HG02642 (cell line): ENCODE measurements around the gene SFXN3.

Source experiments
- ATAC-seq: cut with Tn5 transposase; IDR thresholded peaks from one replicate; pipeline ENCODE4 v1.9.1; 2021; ENCODE audit warnings: mild to moderate bottlenecking; ENCODE audit not compliant: unreplicated experiment, poor library complexity

Gene SFXN3

DNA sequence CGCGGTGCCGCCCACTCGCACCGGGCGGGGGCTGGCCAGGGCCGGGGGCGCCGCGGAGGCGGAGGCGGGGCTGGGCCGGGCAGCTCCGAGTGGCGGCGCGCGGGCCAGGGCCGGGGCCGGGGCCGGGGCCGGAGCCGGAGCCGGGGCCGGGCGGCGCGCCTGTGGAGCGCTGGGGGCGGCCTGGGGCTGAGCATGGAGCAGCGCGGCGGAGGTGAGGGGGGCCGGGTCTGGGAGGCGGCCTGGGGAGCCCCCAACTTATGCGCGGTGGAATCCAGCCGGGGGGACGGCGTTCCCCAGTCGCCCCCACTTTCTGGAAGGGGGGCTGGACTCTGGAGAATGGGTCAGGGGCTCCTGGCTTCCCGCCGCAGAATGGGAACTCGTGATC lies 31.3 kb upstream of the SFXN3 start, which contains the start of gene LZTS2:
Gene LZTS2, plus strand, starts transcription at position 67 of the 385 bp plus-strand sequence. CDS start 2,731 bp downstream, outside the sequence.
- no peak for ATAC-seq

DNA sequence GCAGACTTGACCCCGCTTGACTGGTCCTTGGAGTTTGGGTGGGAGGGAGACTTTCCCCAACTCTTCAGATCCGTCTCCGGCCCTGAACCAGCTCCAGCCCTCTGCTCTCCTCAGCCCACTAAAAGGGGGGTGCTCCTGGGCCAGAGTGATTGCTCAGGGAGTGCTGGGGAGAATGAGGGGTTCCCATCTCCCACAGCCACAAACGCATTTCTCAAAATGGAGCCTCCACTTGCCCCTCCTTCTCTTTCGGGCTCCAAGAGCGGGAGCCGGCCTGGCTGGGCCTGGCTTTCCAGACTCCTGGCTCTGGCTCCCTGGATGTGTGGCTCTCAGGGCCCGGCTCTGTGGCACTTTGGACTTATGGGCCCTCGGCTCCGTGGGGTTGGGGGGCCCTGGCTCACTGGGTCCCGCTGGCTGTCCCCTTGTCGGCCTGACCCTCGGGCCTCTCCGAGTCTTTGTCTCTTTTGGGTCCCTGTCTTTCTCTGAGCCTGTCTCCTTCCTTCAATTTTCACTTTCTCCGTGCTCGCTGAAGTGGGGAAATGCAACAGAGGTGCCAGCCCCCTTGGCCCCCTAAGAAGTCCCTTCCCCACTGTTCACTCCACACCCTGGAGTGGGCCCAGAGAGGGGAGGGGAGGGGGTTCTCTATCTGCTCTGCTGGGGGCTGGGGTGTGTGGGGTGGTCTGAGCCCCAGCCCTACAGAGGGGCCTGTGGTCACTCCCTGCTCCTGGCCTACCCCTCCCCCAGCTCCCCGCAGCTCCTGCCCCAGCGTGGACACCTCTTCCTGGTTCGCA lies 30.7 kb upstream of the SFXN3 start:
- no peak for ATAC-seq

DNA sequence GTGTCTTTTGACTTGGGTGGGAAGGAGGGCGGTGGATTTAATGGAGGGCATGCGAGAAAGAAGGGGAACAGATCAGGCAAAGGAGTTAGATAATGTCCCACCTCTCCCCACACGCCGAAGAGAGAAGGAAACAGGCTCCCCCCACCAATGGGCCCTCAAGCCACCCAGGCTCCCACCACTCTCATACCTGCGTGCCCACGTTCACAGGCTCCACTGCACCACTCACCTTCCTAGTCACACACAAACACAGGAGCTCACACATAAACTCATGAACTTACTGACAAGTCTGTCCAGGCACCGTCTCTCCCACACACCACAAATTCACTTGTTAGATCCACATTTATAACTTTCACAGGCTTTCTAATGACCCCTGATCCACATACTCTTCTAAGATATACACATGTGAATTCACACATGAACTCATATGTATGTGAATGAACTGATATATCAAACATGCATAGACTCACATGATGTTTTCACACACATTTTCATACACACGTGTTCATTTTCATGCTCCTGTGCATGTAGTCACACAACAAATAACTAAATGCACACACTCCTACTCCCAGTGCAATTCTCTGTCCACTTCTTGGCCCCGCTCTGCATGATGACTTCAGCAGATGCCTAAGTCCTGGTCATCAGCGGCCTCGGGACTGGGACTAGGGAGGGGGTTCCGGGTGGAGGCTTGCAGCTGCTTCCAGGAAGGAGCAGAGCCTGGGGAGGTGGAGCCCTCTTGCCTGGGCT lies 29.9 kb upstream of the SFXN3 start:
- ATAC-seq, result no peak

DNA sequence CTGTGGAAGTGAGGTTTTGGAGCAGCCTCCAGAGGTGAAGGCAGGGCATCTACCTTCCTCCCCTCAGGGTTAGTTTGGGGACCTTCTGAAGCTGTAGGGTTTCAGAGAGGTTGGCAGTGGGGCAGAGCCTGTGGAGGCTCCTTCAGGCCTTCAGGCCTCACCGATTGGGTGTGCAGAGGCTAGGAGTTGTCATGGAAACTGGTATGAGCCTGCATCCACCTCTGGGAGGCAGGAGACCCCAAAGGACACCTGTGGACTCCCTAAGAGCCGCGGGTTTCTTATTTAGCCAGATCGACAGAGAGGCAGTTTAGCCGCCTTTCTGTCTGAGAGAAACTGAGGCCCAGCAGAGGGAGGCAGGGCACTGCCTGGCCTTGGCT lies 29.4 kb upstream of the SFXN3 start:
- no peak for ATAC-seq

DNA sequence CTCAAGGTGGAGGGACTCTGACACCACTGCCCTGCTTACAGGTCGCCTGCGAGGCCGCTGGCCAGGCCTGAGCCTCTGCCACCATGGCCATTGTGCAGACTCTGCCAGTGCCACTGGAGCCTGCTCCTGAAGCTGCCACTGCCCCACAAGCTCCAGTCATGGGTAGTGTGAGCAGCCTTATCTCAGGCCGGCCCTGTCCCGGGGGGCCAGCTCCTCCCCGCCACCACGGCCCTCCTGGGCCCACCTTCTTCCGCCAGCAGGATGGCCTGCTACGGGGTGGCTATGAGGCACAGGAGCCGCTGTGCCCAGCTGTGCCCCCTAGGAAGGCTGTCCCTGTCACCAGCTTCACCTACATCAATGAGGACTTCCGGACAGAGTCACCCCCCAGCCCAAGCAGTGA lies 28.6 kb upstream of the SFXN3 start:
- ATAC-seq, result no peak

DNA sequence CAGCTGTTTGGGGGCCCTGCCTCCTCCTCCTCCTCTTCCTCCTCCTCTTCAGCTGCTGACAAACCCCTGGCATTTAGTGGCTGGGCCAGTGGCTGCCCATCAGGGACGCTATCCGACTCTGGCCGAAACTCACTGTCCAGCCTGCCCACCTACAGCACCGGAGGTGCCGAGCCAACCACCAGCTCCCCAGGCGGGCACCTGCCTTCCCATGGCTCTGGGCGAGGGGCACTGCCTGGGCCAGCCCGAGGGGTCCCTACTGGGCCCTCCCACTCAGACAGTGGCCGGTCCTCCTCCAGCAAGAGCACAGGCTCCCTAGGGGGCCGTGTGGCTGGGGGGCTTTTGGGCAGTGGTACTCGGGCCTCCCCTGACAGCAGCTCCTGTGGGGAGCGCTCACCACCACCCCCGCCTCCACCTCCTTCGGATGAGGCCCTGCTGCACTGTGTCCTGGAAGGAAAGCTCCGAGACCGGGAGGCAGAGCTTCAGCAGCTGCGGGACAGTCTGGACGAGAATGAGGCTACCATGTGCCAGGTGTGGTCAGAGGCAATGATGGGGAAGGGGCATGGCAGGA lies 27.3 kb upstream of the SFXN3 start:
- no peak for ATAC-seq

DNA sequence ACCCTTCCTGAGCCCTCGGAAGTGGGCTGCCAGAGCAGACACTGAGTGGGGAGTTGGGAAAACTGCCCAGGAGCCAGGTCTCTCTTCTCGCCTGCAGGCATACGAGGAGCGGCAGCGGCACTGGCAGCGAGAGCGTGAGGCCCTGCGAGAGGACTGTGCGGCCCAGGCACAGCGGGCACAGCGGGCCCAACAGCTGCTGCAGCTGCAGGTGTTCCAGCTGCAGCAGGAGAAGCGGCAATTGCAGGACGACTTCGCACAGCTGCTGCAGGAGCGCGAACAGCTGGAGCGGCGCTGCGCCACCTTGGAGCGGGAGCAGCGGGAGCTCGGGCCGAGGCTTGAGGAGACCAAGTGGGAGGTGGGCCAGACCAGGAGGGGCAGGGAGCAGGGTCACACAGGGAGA lies 25.7 kb upstream of the SFXN3 start:
- ATAC-seq, result no peak

DNA sequence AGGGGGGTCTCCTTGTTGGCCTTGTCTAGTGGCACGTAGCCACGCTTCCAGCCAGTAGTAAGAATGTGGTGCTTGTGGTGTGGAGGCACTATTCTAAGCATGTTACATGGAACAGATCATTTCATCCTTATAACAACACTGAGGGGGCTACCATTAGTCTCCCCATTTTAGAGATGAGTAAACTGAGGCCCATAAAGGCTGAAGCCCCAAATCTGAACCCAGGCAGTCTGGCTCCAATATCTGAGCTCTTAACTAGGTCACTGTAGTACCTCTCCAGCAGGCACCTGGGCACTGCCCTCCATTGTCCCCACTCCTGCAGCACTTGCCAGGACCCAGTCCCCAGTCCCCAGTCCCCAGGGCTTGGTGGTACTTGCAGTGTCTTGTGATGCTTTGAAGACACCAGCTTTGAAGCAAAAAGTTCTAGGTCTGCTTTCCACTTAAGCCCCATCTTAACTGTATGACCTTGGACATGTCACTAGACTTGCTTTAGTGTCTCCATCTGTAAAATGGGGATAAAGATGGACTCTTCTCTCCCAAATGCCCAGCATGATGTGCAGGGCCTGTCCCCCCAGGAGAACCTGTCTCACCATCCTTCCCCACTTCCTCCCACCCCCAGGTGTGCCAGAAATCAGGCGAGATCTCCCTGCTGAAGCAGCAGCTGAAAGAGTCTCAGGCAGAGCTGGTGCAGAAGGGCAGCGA lies 25.0 kb upstream of the SFXN3 start:
- ATAC-seq, result no peak

DNA sequence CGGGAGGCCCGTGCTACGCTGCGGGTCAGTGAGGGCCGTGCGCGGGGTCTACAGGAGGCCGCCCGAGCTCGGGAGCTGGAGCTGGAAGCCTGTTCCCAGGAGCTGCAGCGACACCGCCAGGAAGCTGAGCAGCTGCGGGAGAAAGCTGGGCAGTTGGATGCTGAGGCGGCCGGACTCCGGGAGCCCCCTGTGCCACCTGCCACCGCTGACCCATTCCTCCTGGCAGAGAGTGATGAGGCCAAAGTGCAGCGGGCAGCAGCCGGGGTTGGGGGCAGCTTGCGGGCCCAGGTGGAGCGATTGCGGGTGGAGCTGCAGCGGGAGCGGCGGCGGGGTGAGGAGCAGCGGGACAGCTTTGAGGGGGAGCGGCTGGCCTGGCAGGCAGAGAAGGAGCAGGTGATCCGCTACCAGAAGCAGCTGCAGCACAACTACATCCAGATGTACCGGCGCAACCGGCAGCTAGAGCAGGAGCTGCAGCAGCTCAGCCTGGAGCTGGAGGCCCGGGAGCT lies 24.4 kb upstream of the SFXN3 start:
- ATAC-seq, result no peak

DNA sequence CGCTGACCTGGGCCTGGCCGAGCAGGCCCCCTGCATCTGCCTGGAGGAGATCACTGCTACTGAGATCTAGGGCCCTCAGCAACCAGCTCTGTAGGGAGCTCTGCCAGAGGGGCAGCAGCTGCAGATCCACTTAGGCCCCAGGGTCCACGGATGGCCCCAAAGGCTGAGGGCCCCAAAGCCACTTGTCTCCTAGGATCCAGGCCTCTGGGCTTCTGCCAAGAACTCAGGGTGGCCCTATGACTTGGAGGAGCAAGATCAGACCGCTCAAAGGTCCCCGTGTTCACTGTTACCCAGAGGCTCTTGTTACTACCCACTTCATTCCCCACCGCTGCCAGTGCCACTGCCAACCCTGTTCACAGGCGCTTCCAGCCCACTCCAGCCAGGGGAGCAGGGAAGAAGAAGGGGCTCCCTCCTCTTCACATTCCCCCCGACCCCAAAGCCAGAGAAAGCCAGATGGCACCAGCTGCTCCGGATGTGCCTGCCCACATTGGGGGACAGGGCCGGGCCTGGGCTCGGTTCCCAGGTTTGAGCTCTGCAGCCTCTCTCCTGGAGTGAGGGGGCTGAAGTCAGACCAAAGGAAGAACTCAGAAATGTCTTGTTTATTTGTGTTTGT lies 23.8 kb upstream of the SFXN3 start:
- ATAC-seq, result no peak

DNA sequence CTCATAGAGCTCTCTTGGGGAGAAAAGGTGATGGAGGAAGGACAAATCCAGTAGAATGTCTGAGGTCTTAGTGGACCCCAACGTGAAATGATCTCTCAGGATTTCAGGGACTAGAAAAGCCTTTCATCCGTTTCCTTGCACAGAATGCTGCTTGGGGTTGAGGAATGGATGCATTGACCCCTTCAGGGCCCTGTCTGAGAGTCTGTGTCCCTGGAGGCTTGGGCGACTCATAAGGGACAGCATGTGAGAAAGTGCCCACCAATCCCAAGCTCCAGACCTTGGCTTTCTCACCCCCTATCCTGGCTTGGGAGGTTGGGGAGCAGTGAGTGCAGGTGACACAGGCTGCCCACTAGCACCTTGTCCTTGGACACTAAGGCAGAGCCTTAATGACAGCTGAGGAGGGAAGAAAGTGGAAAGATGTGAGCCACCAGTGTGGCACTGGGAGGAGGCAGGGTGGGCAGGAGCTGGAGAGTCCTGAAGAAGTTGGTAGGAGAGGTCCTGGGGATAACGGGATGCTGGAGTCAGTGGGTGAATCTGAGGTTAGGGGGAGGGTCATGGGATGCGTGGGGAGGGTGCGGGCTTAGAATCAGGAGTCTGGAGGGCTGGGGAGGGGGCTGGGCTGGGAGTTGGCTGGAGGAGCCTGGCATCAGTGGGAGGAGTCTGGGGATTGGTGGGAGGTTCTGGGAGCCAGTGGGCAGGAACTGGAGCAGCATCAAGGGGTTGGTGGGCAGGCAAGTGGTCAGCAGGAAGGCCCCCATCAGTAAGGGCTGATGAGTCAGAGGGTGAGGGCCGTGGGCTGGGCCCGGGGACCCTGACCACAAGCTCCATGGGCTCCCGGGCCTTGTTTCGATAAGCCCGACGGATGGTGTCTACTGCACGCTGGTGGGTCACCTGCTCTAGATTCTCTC lies 22.9 kb upstream of the SFXN3 start:
- no peak for ATAC-seq

DNA sequence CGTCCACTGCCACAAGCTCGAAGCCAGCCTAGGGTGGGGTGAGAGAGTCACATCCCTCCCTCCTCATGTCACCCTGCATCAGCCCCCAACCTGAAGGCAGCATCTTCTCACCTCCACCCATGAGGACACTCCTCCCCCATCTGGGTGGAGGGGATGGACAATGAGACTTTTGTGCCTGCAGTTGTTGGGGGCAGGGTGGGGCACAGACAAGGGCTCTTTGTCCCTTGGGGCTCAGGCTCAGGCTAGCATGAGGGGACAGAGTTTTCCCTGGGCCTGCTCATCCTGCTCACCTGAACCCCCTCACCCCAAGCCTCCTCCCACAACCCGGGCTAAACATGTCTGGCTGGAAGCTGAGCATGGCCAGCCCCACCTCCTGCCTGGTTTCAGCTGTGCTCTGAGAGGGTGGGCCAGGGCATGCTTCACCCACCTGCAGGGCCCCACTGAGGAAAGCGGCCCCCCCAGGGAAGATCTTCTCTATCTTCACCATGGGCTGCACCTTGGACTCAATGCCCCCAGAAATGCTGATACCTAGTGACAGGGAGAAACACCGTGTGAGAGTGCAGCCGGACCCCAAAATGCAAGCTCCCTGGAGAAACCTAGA lies 22.1 kb upstream of the SFXN3 start:
- ATAC-seq, result no peak

DNA sequence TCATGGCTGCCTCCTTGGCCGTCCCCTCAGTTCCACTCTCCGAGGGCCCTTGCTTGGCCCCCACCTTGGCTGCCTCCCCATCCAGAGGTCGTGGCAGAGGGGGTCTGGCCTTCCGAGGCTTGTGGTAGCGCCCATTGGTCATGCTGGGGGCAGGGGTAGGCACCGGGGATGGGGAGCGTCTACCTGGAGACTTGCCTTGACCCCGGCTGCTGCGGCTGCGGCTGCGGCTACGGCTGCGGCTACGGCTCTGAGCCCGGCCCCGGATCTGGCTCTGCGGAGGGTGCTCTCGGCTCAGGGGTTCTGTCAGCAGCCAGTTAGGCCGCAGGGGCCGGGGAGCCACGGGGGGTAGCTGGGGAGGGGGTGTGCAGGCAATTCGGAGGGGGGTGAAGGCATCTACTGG lies 20.7 kb upstream of the SFXN3 start:
- no peak for ATAC-seq

DNA sequence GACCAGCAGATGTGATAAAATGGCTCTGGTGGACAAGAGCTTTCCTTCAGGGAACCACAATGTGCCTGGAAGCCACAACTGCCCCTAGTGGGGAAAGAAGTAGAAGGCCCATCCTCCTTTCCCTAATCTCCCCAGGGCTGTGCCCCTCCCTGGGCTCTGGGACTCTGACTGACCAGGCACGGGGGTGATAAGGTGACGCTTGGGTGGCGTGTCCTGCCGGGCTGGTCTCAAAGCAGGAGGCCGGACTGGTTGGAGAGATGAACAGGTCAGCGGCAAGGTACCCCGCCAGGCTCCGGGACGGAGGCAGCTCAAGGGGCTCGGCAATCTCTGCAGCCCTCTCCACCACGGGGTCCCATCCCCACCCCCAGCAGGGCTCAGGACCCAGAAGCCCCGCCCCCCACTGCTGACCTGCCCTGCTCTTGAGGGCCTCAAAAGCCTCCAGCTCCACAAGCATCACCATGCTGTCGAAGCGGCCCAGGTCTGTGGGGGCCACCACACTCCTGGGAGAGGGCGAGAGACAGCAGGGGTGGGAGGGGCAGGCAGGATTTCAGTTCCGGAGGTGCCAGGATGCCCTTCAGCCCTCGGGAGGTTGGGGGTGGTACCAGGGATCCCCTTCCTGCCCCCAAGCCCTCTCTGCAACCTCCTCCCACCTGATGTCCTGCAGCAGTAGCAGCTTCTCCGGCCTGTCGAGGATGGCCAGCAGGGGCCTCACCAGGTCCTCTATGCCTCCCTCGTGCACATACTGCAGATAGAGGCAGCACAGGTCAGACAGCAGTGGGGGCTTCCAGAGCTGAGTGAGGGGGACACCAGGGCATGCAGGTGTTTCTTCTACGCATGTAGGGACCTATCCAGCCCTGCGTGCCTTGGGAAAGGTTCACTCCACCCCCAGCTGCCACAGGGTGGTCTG lies 19.3 kb upstream of the SFXN3 start:
- no peak for ATAC-seq

DNA sequence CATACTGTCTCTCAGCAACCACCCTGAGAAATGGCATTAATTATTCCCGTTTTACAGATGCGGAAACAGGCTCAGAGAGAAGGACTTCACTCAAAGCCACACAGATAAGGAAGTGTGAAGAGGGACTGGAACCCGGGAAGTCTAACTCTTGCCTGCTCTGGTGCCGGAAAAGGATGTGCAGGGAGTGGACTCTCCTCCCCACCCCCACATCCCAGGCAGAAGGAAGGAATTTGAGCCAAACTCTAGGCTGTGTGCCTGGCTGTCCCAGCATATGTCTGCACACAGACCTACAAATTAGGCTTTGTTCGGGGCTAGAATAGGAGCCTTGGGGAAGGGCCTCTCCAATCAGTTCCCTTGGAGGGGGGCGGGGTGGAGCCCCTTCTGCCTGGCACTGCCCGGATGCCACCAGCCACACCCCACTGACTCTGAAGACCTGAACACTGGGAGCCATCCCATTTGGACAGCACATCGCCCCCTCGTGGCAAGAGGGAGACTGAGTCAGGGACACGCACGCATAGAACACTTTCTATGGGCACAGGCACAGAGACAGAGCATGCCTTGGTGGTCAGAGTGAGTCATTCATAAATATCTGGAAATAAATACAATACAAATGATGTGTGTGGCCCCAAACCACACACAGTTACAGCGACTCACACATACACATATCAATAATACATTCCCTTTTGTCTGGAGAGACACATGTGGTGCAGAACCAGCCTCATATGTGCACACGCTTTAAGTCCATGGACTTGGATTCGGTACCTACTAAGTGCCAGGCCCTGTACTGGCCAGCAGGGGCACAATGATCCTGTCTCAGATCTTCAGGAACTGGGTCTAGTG lies 18.3 kb upstream of the SFXN3 start:
- peak; percentile 73 for ATAC-seq

DNA sequence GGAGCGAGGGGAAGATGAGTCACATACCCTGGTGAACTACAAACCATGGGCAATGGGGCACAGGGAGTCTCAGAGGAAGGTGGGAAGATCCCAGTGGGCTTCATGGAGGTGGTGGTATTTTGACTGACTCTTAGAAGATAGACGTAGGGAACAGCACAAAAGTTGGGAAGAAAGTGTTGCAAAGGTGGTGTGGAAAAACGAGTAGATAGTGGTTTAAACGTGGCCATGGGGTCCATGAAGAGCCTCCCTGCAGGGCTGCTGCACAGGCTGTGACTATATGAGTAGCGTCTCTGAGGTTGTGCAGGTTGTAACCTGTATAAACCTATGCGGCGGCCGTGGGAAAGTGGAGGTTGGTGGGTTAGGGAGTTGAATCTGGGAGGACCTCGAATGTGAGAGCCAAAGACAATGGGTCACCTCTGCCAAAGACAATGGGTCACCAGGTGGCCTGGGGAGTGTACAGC lies 17.6 kb upstream of the SFXN3 start:
- ATAC-seq, result no peak
